HepG2 (cell line): ENCODE results near the gene PLEKHA6. TPM values are rescaled to one million over a fixed set of nuclear protein-coding genes. Genes with fewer than 3 reads are reported as not detected.

Experiments used
- ATM ChIP-seq: fragments of 450-650 bp; IDR thresholded peaks from 2 replicates; pipeline ENCODE4 v1.7.1; 2017; ENCODE audit warnings: mild to moderate bottlenecking, borderline replicate concordance
- CBX5 ChIP-seq: sonication (generic); formaldehyde crosslinking; IDR thresholded peaks from 2 replicates; pipeline ENCODE4 v1.4.0; 2020; ENCODE audit warnings: missing genetic modification reagents, borderline replicate concordance
- GLI4 ChIP-seq: sonication (generic); formaldehyde crosslinking; IDR thresholded peaks from 2 replicates; pipeline ENCODE4 v1.5.1; 2020; ENCODE audit warnings: missing genetic modification reagents, mild to moderate bottlenecking, moderate library complexity, borderline replicate concordance
- GPN1 ChIP-seq: sonication (generic); formaldehyde crosslinking; IDR thresholded peaks from 2 replicates; pipeline ENCODE4 v1.5.1; 2020; ENCODE audit warnings: missing genetic modification reagents, borderline replicate concordance
- KLF12 ChIP-seq: sonication (generic); formaldehyde crosslinking; IDR thresholded peaks from 2 replicates; pipeline ENCODE4 v1.4.0; 2020; ENCODE audit warnings: missing genetic modification reagents, borderline replicate concordance
- KLF13 ChIP-seq: sonication (generic); formaldehyde crosslinking; IDR thresholded peaks from 2 replicates; pipeline ENCODE4 v1.4.0; 2020; ENCODE audit warnings: mild to moderate bottlenecking, missing genetic modification reagents
- KMT2B ChIP-seq: IDR thresholded peaks from 2 replicates; pipeline ENCODE4 v1.6.1; 2016; ENCODE audit warnings: missing genetic modification reagents, missing compliant biosample characterization
- PATZ1 ChIP-seq: sonication (generic); formaldehyde crosslinking; IDR thresholded peaks from 2 replicates; pipeline ENCODE4 v1.4.0; 2020; ENCODE audit warnings: missing genetic modification reagents
- SKIL ChIP-seq: sonication (generic); formaldehyde crosslinking; IDR thresholded peaks from 2 replicates; pipeline ENCODE4 v1.8.0; 2022; ENCODE audit warnings: missing genetic modification reagents, mild to moderate bottlenecking, moderate library complexity, borderline replicate concordance
- SNAPC2 ChIP-seq: sonication (generic); formaldehyde crosslinking; IDR thresholded peaks from 2 replicates; pipeline ENCODE4 v1.8.1; 2022; ENCODE audit warnings: mild to moderate bottlenecking, missing genetic modification reagents
- SP140L ChIP-seq: sonication (generic); formaldehyde crosslinking; IDR thresholded peaks from 2 replicates; pipeline ENCODE4 v1.4.0; 2020; ENCODE audit warnings: missing genetic modification reagents, borderline replicate concordance
- TCF7 ChIP-seq: sonication (generic); IDR thresholded peaks from 2 replicates; pipeline ENCODE4 v1.6.1; 2016; ENCODE audit warnings: antibody characterized with exemption, low read depth
- TP53 ChIP-seq: sonication (generic); formaldehyde crosslinking; conservative IDR thresholded peaks from 2 replicates; pipeline ENCODE4 v1.4.0; 2020; ENCODE audit warnings: missing genetic modification reagents
- WIZ ChIP-seq: sonication (generic); formaldehyde crosslinking; IDR thresholded peaks from 2 replicates; pipeline ENCODE4 v1.5.1; 2020; ENCODE audit warnings: mild to moderate bottlenecking, missing genetic modification reagents
- ZNF121 ChIP-seq: sonication (generic); formaldehyde crosslinking; IDR thresholded peaks from 2 replicates; pipeline ENCODE4 v1.5.0; 2020; ENCODE audit warnings: mild to moderate bottlenecking, missing genetic modification reagents
- ZNF207 ChIP-seq: fragments of 450-650 bp; IDR thresholded peaks from 2 replicates; pipeline ENCODE4 v1.6.1; 2016; ENCODE audit warnings: antibody characterized with exemption, borderline replicate concordance
- ZNF251 ChIP-seq: sonication (generic); formaldehyde crosslinking; IDR thresholded peaks from 2 replicates; pipeline ENCODE4 v1.9.0; 2021; ENCODE audit warnings: mild to moderate bottlenecking, missing genetic modification reagents
- ZNF292 ChIP-seq: sonication (generic); formaldehyde crosslinking; IDR thresholded peaks from 2 replicates; pipeline ENCODE4 v1.8.1; 2022; ENCODE audit warnings: mild to moderate bottlenecking, low read depth, missing genetic modification reagents, borderline replicate concordance
- ZNF768 ChIP-seq: sonication (generic); formaldehyde crosslinking; IDR thresholded peaks from 2 replicates; pipeline ENCODE4 v1.4.0; 2020; ENCODE audit warnings: missing genetic modification reagents
- ZSCAN30 ChIP-seq: sonication (generic); formaldehyde crosslinking; IDR thresholded peaks from 2 replicates; pipeline ENCODE4 v1.5.0; 2020; ENCODE audit warnings: mild to moderate bottlenecking, missing genetic modification reagents
- polyA plus RNA-seq, 8 experiments: library from polyadenylated mRNA; depleted of rRNA in 3 of 8; stranded (reverse) in 7 of 8; unstranded in 1 of 8; fragments of >200 nt; fragmentation: Illumina TruSeq in 4 of 8; extraction: Trizol in 4 of 8; gene quantifications; 2 replicates each; pipeline versions ENCODE4 v1.2.1 to v1.2.3, GENCODE V29; 2011 to 2016; ENCODE audit warnings: low read depth in 4 of 8, missing spikeins in 1 of 8, mixed read lengths in 1 of 8; ENCODE audit not compliant: insufficient read depth in 1 of 8
- total RNA-seq, 5 experiments: library from RNA; depleted of rRNA; stranded (reverse); fragments of >200 nt; fragmentation: Illumina TruSeq; extraction: Trizol; gene quantifications; 2 replicates each; pipeline ENCODE4 v1.2.3, GENCODE V29; 2016; ENCODE audit warnings: low read depth in 1 of 5
- TF ChIP-seq, protein P1 (sequence below): sonication (generic); formaldehyde crosslinking; IDR thresholded peaks from 2 replicates; pipeline ENCODE4 v1.8.0; 2022; ENCODE audit warnings: mild to moderate bottlenecking, missing genetic modification reagents; ENCODE audit not compliant: insufficient replicate concordance
- TF ChIP-seq, protein P2 (sequence below): sonication (generic); formaldehyde crosslinking; IDR thresholded peaks from 2 replicates; pipeline ENCODE4 v1.4.0; 2020; ENCODE audit warnings: missing genetic modification reagents

PLEKHA6 gene
- total and polyA plus RNA-seq, 2 of the 13 experiments (the other 11 are each of a cell fraction or from before 2014, with no cell fraction given) = 5.3 to 11.4 TPM

DNA sequence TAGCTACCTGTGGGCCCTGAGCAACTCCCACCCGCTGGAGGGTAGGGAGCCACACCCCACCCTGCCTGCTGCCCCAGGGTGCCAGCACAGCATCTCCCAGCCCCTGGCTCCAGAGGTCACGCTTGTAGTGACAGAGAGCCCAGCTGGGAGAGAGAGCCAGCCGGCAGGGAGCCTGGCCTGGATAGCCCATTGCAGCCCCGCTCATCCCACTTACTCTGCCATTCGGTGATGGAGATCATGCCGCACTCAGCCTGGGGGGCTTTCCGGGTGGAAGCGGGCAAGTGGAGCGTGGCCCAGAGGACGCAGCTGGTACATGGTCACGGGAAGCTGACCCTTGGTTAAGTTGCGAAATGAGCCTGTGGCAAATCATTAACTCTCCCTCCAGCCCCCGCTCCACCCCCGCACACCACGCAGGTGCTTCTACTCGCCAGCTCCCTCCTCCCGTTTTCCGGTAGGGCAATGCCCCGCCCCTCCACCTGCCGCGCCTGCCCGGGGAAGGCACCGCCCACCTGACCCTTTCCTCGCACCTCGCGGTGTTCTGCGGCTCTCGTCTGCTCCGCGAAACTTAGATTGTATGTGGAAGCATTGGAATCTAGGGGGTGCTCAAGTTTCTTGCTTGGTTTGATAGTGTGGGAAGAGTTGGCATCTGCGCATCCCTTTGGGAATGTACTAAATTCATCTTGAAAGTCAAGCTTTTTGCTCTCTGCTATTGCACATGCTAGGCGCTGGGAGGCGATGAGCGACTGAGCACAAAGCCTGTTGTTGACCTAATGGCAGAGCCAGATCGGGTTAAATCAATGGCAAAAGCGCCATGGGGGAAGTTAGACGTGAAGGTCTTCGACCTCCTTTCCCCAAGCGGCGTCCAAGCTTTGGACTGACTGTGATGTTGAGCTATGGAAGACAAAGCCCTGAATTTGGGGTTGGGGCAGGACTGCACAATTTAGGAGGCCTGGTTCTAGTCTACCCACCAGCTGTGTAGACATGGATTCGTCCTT lies 145.8 kb downstream of the PLEKHA6 start, which contains the start of gene GOLT1A (continued):
- TF ChIP-seq GPN1 (CRISPR knock-in tag) (no peak), ZNF292 (CRISPR knock-in tag) (peak; percentile 84), PATZ1 (peak; percentile 96), TP53 (CRISPR knock-in tag) (no peak), KLF13 (CRISPR knock-in tag) (no peak), ZNF251 (CRISPR knock-in tag) (peak; percentile 79; the same call in 1 of the 2 replicates), ZNF121 (peak; percentile 36; the same call in 1 of the 2 replicates), ATM (no peak), TCF7 (no peak), GLI4 (peak; percentile 63; the same call in 1 of the 2 replicates), ZNF207 (no peak), ZSCAN30 (CRISPR knock-in tag) (no peak), KMT2B (CRISPR knock-in tag) (peak; percentile 75), CBX5 (CRISPR knock-in tag) (no peak), SNAPC2 (CRISPR knock-in tag) (peak; percentile 67; the same call in 1 of the 2 replicates), SKIL (CRISPR knock-in tag) (no peak), KLF12 (CRISPR knock-in tag) (peak; percentile 90; the same call in 1 of the 2 replicates), WIZ (CRISPR knock-in tag) (no peak), ZNF768 (CRISPR knock-in tag) (peak; percentile 43; the same call in 1 of the 2 replicates), SP140L (CRISPR knock-in tag) (no peak)
- TF ChIP-seq, protein P1, sequence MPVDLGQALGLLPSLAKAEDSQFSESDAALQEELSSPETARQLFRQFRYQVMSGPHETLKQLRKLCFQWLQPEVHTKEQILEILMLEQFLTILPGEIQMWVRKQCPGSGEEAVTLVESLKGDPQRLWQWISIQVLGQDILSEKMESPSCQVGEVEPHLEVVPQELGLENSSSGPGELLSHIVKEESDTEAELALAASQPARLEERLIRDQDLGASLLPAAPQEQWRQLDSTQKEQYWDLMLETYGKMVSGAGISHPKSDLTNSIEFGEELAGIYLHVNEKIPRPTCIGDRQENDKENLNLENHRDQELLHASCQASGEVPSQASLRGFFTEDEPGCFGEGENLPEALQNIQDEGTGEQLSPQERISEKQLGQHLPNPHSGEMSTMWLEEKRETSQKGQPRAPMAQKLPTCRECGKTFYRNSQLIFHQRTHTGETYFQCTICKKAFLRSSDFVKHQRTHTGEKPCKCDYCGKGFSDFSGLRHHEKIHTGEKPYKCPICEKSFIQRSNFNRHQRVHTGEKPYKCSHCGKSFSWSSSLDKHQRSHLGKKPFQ (CRISPR knock-in tag) = peak; percentile 72
- TF ChIP-seq, protein P2, sequence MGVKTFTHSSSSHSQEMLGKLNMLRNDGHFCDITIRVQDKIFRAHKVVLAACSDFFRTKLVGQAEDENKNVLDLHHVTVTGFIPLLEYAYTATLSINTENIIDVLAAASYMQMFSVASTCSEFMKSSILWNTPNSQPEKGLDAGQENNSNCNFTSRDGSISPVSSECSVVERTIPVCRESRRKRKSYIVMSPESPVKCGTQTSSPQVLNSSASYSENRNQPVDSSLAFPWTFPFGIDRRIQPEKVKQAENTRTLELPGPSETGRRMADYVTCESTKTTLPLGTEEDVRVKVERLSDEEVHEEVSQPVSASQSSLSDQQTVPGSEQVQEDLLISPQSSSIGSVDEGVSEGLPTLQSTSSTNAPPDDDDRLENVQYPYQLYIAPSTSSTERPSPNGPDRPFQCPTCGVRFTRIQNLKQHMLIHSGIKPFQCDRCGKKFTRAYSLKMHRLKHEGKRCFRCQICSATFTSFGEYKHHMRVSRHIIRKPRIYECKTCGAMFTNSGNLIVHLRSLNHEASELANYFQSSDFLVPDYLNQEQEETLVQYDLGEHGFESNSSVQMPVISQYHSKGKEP (CRISPR knock-in tag) = no peak
